ENCODE results near the gene PRRC2C.

Gene PRRC2C

GRCh38 chr1:171641076-171641864 is 155.9 kb downstream of the PRRC2C start:
- no peak for DNase-seq

GRCh38 chr1:171642197-171642596 is 156.9 kb downstream of the PRRC2C start:
- DNase-seq: no peak

Data from CD4-positive, alpha-beta T cell treated with Interleukin-15 for 1 hour (primary cell).